Sigmoid colon (tissue), 7 donors: ENCODE results near the gene PCDHA1. TPM values are rescaled to one million over a fixed set of nuclear protein-coding genes. Genes with fewer than 3 reads are reported as not detected.

ENCODE experiments used
- DNase-seq: peaks from one replicate; pipeline ENCODE4 v3.0.0-alpha.2; 2019
- H3K27ac ChIP-seq, 4 donors: fragments of 200-600 bp; sonication (generic); one replicate each; pipeline ENCODE4 v1.5.1; 2016 to 2019; ENCODE audit warnings: mild to moderate bottlenecking in 1 of 4
- H3K27me3 ChIP-seq, 3 donors: fragments of 200-600 bp; sonication (generic); one replicate each; pipeline ENCODE4 v1.5.1; 2019; ENCODE audit warnings: mild to moderate bottlenecking in 1 of 3
- H3K36me3 ChIP-seq, 4 donors: fragments of 200-600 bp; sonication (generic); one replicate each; pipeline ENCODE4 v1.5.1; 2016 to 2019
- H3K4me1 ChIP-seq, 4 donors: fragments of 200-600 bp; sonication (generic); one replicate each; pipeline ENCODE4 v1.5.1; 2017 to 2019
- H3K4me3 ChIP-seq, 4 donors: fragments of 200-600 bp; sonication (generic); one replicate each; pipeline ENCODE4 v1.5.1; 2017 to 2019; ENCODE audit warnings: mild to moderate bottlenecking in 2 of 4, moderate library complexity in 1 of 4
- H3K9me3 ChIP-seq, 4 donors: fragments of 200-600 bp in 3 of 4; sonication (generic) in 3 of 4; one replicate each; pipeline versions ENCODE4 v1.5.1 to v1.6.1; 2013 to 2019
- CTCF ChIP-seq, 4 experiments: fragments of 450-650 bp in 3 of 4; fragments of 200-600 bp in 1 of 4; IDR thresholded peaks; one replicate each; pipeline ENCODE4 v1.5.1; 2016 to 2019; ENCODE audit warnings: antibody characterized with exemption in 4 of 4, mild to moderate bottlenecking in 3 of 4, moderate library complexity in 2 of 4
- EP300 ChIP-seq, 4 donors: sonication (generic); formaldehyde crosslinking; IDR thresholded peaks; one replicate each; pipeline ENCODE4 v1.6.1; 2017; ENCODE audit warnings: antibody characterized with exemption in 4 of 4
- POLR2A ChIP-seq, 2 donors: fragments of 450-650 bp; IDR thresholded peaks; one replicate each; pipeline ENCODE4 v1.6.1; 2016; ENCODE audit warnings: antibody characterized with exemption in 2 of 2, mild to moderate bottlenecking in 2 of 2, moderate library complexity in 2 of 2
- POLR2AphosphoS5 ChIP-seq, 4 donors: sonication (generic); formaldehyde crosslinking; IDR thresholded peaks; one replicate each; pipeline ENCODE4 v1.6.1; 2017; ENCODE audit warnings: antibody characterized with exemption in 4 of 4
- WGBS, 2 donors: extraction: QIAGEN DNeasy Blood & Tissue Kit; methylation state at CpG; one replicate each; pipeline ENCODE4 v1.1.7; 2013; 5-methylcytosine and 5-hydroxymethylcytosine counted together
- intact Hi-C: fragments of 100-400 bp; cut with DNase I; formaldehyde crosslinking; loops from one replicate; pipeline ENCODE4 v1.15.1; 2023
- polyA plus RNA-seq, 3 donors: library from polyadenylated mRNA; stranded (reverse); fragments of 200-250 nt; gene quantifications; one replicate each; pipeline ENCODE4 v1.2.3, GENCODE V29; 2013
- total RNA-seq, 4 donors: library from RNA; depleted of rRNA; stranded (reverse); fragments of >200 nt; gene quantifications; one replicate each; pipeline ENCODE4 v1.1.0, GENCODE V29; 2016
- donor health status: healthy with polysubstance abuse.
- donor health status: Bipolar disorder and iron deficiency.
- donor health status: healthy.

The PCDHA1 gene
- total and polyA plus RNA-seq, 7 donors: 0.10 TPM; not detected in 6

GRCh38 chr5:140951636-140952035 is 165.7 kb downstream of the PCDHA1 start:
- Histone ChIP-seq H3K4me3 (no peak overlapping the region), H3K27me3 (no peaks in the 10 kb centered on the region), H3K4me1 (no peaks in the 10 kb centered on the region), H3K9me3 (no peaks in the 10 kb centered on the region), H3K36me3 (no peaks in the 10 kb centered on the region), H3K27ac (no peak overlapping the region)
- no peak for DNase-seq
- WGBS, 2 donors: 73 to 78% methylated on average over 6 of the region's 6 CpGs
- TF ChIP-seq POLR2AphosphoS5 (IDR thresholded peaks at IDR 0.05): no peak
- no peak for TF ChIP-seq CTCF (IDR thresholded peaks at IDR 0.05)
- TF ChIP-seq EP300 (IDR thresholded peaks at IDR 0.05): no peak
- TF ChIP-seq POLR2A (IDR thresholded peaks at IDR 0.05): no peak
- intact Hi-C loops: no loop called here

- TF ChIP-seq POLR2AphosphoS5 (IDR thresholded peaks at IDR 0.05) (no peak), POLR2A (IDR thresholded peaks at IDR 0.05) (no peak), EP300 (IDR thresholded peaks at IDR 0.05) (no peak), CTCF (IDR thresholded peaks at IDR 0.05) (no peak)
- no peak for DNase-seq
- no peaks in the 10 kb centered on the region for H3K36me3 ChIP-seq
- intact Hi-C loops: no loop called here
- no peaks in the 10 kb centered on the region for H3K9me3 ChIP-seq
- H3K4me1 ChIP-seq: no peaks in the 10 kb centered on the region
- WGBS, 2 donors: 47 to 50% methylated on average over 2 of the region's 2 CpGs
- H3K27ac ChIP-seq: no peak overlapping the region
- H3K27me3 ChIP-seq: no peaks in the 10 kb centered on the region
- no peak overlapping the region for H3K4me3 ChIP-seq
Observed at GRCh38 chr5:140953234-140953633, 167.3 kb downstream of the PCDHA1 start.

- no peak overlapping the region for H3K27ac ChIP-seq
- DNase-seq: no peak
- H3K36me3 ChIP-seq: no peaks in the 10 kb centered on the region
- TF ChIP-seq POLR2AphosphoS5 (IDR thresholded peaks at IDR 0.05): no peak
- TF ChIP-seq CTCF (IDR thresholded peaks at IDR 0.05): no peak
- 89 to 90% methylated on average over 1 of the region's 1 CpG for WGBS, 2 donors
- peaks cover 0 to 9% (median 0%) of the 10 kb centered on the region in 3 donors for H3K27me3 ChIP-seq
- H3K4me1 ChIP-seq: peaks cover 0 to 16% (median 10%) of the 10 kb centered on the region in 4 donors
- H3K9me3 ChIP-seq: no peaks in the 10 kb centered on the region
- intact Hi-C loops: no loop called here
- H3K4me3 ChIP-seq: no peak overlapping the region
Observed at GRCh38 chr5:140962190-140962589, 176.2 kb downstream of the PCDHA1 start.

GRCh38 chr5:140964356-140964755 is 178.4 kb downstream of the PCDHA1 start:
- H3K27ac ChIP-seq: no peak overlapping the region
- H3K4me1 ChIP-seq: peaks cover 0 to 18% (median 11%) of the 10 kb centered on the region in 4 donors
- no peak for DNase-seq
- no peaks in the 10 kb centered on the region for H3K36me3 ChIP-seq
- no peaks in the 10 kb centered on the region for H3K9me3 ChIP-seq
- peaks cover 0 to 15% (median 0%) of the 10 kb centered on the region in 3 donors for H3K27me3 ChIP-seq
- intact Hi-C loops: no loop called here
- WGBS, 2 donors: 68 to 76% methylated on average over 3 of the region's 3 CpGs
- TF ChIP-seq EP300 (IDR thresholded peaks at IDR 0.05): no peak
- H3K4me3 ChIP-seq: no peak overlapping the region

GRCh38 chr5:140965905-140966292 is 180.0 kb downstream of the PCDHA1 start:
- 4 to 8% methylated on average over 9 of the region's 9 CpGs for whole genome bisulfite sequencing, 2 donors
- peaks cover 0 to 18% (median 11%) of the 10 kb centered on the region in 4 donors for H3K4me1 ChIP-seq
- TF ChIP-seq POLR2AphosphoS5 (IDR thresholded peaks at IDR 0.05) (no peak), POLR2A (IDR thresholded peaks at IDR 0.05) (no peak), CTCF (IDR thresholded peaks at IDR 0.05) (no peak), EP300 (IDR thresholded peaks at IDR 0.05) (no peak)
- H3K27me3 ChIP-seq: peaks cover 0 to 15% (median 0%) of the 10 kb centered on the region in 3 donors
- peak overlapping the region; percentile 51 to 90 (median 60) for H3K27ac ChIP-seq
- DNase-seq: no peak
- H3K9me3 ChIP-seq: no peaks in the 10 kb centered on the region
- no peaks in the 10 kb centered on the region for H3K36me3 ChIP-seq
- peak overlapping the region; percentile 40 to 67 (median 54) for H3K4me3 ChIP-seq
- intact Hi-C loops: loop anchor here (2.0 kb wide), 1 partner anchor 75 kb away; no protein-coding TSS in a partner anchor
